Stimulated activated CD8-positive, alpha-beta memory T cell treated with anti-CD3 and anti-CD28 coated beads, Interleukin-15, amount 100 ng/mL, for 1 hour (primary cell): ENCODE data around the gene PLXND1.
"Not testable (repeated sequence)": the region's sequence is repeated elsewhere in the genome, so short reads cannot be mapped to it uniquely, and the experiment has no call there.

ENCODE experiments used
- DNase-seq: peaks from one replicate; pipeline ENCODE4 v3.0.0-alpha.2; 2020; ENCODE audit warnings: low read depth

Gene PLXND1, protein sequence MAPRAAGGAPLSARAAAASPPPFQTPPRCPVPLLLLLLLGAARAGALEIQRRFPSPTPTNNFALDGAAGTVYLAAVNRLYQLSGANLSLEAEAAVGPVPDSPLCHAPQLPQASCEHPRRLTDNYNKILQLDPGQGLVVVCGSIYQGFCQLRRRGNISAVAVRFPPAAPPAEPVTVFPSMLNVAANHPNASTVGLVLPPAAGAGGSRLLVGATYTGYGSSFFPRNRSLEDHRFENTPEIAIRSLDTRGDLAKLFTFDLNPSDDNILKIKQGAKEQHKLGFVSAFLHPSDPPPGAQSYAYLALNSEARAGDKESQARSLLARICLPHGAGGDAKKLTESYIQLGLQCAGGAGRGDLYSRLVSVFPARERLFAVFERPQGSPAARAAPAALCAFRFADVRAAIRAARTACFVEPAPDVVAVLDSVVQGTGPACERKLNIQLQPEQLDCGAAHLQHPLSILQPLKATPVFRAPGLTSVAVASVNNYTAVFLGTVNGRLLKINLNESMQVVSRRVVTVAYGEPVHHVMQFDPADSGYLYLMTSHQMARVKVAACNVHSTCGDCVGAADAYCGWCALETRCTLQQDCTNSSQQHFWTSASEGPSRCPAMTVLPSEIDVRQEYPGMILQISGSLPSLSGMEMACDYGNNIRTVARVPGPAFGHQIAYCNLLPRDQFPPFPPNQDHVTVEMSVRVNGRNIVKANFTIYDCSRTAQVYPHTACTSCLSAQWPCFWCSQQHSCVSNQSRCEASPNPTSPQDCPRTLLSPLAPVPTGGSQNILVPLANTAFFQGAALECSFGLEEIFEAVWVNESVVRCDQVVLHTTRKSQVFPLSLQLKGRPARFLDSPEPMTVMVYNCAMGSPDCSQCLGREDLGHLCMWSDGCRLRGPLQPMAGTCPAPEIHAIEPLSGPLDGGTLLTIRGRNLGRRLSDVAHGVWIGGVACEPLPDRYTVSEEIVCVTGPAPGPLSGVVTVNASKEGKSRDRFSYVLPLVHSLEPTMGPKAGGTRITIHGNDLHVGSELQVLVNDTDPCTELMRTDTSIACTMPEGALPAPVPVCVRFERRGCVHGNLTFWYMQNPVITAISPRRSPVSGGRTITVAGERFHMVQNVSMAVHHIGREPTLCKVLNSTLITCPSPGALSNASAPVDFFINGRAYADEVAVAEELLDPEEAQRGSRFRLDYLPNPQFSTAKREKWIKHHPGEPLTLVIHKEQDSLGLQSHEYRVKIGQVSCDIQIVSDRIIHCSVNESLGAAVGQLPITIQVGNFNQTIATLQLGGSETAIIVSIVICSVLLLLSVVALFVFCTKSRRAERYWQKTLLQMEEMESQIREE (N-terminal part only)

DNA sequence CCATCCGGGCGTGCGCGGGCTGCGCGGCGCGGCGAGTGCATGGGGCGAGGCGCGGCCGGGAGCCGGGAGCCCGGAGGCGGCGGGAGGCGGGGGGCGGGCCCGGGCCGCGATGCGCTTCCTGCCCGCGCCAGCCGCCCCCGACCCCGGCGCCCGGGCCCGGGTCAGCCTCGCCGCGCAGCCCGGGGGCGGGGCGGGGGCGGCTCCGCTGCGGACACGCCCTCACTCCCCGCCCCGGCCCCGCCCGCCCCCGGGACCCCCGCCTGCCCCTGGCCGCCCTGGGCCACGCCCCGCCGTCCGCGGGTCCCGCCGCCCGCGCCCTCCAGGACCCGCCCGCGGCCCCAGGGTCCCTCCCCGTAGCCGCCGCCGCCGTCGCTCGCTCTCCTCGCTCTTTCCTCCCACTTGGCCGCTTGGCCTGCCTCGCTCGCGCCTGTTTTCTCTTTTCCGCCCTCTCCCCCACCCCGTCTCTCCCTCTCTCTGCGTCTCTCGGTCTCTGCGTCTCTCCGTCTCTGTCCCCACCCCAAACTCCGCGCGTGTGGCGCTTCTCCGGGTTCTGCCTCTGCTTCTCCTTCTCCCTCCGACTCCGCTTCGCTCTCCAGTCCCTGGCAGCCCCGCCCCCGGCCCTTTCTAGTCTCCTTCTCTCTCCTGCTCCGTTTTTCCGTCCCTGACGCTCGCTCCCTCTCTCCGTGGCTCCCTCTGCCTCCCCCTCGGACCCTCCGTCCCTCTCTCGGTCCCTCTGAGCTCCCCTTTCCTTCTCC, at the start of gene PLXND1:
PLXND1 (minus strand) TSS at position 41 of the 755 bp plus-strand sequence; CDS start at position 4, 37 bp downstream.
- DNase-seq, result no peak

DNA sequence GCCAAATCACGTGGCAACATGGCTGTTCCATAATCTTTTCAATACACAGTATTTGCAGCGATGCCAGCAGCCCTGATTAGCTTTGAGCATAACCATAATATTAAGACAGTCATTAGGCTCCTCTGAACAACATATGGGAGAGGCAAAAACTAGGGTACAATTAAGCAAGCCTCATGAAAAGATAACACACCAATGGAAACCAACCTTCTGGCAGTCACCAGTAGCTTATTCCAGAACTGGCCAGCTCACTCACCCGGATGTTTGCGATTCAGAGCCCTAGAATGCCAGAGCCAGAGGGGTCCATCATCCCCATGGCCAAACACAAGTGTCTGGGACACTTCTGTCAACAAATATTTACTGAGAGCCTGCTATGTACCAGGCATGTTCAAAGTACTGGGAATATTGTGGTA, 48.8 kb upstream of the PLXND1 start:
- DNase-seq, result no peak

DNA sequence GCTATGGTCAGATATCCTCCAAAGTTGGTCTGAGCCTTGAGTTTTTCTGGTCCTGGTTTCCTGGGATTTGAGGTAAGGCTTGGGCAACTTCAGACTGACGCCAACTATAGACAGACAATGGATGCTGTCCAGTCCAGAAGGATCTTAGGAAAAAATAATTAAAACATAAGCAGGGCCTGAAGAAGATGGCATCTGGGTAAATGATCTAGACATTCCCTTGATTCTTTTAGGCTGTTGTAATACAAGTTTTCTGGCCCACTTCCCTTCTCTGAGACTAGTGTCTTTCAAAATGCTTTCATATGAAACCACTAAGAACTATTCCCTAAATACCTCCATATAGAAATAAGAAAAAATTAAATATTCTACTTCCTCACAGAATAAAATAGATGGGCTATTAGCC, 47.7 kb upstream of the PLXND1 start:
- no peak for DNase-seq

DNA sequence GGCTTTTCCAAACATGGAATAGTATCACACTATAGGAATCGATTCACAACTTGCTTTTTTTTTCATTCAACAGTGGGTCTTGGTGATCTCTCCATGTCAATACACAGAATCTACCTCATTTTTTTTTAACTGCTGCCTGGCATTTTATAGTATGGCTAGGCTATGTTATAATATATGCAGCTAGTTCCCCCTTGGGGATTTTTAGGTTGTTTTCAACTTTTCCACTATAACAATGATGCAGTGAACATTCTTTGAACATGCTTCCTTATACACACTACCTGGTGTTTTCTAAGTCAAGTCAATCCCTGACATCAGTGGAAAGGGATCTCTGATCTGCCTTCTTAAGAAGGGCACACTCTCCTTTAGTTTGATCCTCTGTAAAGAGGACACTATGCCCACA, 46.5 kb upstream of the PLXND1 start:
- no peak for DNase-seq

DNA sequence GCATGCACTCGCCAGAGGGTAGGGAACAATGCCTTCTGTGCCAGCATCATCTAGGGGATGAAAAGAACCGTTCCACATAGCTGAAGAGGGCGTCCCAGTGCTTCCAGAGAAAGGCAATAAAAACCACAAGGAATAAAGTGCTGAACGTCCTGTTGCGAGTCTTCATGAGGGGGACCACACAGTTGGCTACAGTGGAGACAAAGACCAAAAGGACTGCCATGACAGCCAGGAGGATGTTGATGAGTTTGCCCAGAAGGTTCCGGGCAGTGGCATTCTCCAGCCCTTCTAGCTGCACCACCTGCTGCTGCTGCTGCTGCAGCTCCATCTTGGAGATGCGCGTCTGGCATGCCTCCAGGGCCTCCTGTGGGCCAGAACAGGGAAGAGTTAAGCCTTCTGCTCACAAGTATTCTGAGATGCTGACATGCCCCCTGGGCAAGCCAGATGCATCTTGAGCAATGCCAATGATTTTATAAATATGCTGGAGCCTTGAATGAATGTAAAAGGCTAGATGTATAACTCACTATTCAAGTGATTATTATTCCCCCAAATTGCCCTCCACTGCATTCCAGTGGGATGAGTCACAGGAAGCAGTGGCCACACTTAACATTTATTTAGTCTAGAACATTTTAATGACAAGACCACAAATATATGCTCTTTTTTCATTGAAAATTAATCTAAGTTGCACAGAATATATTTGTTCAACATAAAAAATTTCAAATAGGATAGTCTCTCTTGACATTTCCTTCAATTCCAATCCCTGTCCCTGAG, 45.1 kb upstream of the PLXND1 start:
- no peak for DNase-seq

DNA sequence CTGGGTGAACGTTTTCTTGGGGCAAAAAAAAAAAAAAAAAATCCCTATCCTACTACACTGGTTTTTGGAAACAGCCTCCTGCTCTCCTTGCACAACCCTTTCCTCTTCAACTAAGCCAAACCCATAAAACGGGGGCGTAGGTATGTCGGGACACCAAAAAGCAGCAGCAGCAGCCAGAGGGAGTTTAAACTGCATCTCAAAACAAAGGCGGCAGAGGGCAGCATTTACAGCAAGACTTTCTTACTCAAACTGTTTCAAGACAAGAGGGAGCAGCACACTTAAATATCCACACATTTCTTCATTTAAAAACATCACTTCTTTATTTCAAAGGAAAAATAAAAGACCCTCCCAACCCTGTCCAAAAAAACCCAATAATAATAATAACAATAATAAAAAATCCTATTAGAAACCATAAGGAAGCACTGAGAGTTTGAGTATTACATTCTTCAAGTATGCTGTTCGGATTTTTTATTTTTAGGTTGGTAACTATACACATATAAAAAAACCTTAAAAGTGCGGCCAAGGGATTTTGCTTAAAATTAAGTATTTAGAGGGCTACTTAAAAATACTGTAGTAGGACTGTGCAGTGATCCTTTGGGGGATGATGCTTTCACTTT, 43.9 kb upstream of the PLXND1 start:
- no peak for DNase-seq

DNA sequence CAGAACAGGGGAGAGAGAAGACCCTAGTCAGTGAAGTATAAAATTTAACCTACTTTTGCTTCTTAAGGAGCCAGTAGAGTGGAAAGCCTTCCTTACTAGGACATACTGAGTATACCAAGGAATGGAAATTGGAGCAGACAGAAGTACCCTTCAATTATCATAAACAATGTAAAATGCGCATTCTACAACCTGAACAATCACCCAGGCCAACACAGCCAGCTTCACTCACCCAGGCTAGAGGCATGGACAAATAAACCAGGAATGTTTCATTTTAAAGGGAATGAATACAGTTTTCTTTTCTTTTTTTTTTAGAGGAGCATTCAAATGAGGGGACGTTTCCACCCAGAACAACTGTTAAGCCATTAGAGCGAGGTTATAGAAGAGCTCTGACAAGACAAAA, 41.9 kb upstream of the PLXND1 start:
- DNase-seq, result no peak

DNA sequence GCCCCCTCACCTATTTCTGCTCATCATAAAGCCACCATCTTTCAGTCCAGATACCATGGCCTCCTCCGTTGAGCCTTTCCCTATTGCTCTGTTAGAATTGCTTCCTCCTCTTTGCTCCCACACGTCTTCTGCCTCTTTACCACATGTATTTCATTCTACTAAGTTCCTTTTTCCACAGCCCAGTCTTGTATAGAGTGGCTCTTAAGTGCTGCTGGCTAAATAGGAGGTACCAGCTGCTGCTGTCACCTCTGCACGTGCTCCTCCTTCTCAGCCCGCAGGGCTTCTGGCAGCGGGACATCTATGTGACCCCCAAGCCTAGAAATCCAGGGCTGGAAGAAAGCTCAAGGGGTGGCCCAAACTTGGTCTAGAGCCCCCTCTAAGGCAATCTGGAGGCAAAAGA, 38.8 kb upstream of the PLXND1 start:
- no peak for DNase-seq

DNA sequence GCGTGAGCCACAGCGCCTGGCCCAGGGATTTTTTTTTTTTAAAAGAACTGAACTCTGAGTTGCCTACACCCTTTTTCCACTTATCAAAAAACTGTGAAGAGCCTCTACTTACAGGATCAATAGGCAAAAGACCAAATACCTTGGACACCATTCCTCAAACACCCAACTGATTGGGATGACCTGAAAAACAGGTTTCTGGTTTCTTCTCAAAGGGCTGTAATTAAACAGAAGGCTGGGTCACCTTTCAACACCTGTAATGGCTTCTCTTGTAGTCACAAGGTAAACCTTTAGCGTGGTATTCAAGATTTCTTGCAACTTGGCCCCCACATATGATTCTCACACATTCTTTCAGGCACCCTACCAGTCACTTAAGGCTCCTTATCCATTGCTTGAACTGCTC, 38.4 kb upstream of the PLXND1 start:
- no peak for DNase-seq

DNA sequence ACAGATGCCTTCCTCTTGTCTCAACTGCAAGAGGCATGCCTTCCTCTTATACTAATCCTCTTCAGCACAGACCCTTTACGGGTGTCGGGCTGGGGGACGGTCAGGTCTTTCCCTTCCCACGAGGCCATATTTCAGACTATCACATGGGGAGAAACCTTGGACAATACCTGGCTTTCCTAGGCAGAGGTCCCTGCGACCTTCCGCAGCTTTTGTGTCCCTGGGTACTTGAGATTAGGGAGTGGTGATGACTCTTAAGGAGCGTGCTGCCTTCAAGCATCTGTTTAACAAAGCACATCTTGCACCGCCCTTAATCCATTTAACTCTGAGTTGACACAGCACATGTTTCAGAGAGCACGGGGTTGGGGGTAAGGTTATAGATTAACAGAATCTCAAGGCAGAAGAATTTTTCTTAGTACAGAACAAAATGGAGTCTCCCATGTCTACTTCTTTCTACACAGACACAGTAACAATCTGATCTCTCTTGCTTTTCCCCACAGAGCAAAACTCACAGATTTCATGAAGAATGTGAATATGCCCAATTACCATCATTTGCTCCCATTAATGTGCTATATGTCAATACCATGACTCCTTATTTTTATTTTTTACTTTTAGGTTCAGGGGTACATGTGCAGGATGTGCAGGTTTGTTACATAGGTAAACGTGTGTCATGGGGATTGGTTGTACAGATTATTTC, 35.2 kb upstream of the PLXND1 start:
- DNase-seq, result not testable (repeated sequence)

DNA sequence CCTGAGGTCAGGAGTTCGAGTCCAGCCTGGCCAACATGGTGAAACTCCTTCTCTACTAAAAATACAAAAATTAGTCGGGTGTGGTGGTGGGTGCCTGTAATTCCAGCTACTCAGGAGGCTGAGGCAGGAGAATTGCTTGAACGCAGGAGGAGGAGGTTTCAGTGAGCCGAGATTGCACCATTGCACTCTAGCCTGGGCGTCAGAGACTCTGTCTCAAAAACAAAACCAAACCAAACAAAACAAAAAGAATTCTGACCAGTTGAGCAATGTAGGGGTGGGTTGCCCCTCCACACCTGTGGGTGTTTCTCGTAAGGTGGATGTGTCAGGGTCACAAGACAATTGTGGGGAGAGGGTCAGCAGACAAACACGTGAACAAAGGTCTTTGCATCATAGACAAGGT, 34.5 kb upstream of the PLXND1 start:
- DNase-seq, result not testable (repeated sequence)

DNA sequence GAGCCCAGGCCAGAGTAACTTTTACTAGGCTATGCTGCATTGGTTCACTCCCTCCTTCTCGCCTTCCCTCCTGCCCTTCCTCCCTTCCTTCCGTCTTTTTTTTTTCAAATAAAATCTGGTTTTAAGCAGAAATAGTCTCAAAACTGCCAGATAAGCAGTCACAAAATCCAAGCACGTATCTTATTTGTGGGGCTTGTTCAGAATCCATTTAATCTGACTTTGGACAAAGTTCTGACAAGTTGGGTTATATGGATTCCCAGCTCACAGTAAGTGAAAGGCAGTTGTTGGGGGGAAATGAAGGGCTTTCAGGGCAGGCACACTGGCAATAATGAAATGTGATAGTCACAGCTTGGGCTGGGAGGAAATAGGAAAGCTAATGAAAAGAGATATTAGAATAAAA, 32.0 kb upstream of the PLXND1 start:
- no peak for DNase-seq

DNA sequence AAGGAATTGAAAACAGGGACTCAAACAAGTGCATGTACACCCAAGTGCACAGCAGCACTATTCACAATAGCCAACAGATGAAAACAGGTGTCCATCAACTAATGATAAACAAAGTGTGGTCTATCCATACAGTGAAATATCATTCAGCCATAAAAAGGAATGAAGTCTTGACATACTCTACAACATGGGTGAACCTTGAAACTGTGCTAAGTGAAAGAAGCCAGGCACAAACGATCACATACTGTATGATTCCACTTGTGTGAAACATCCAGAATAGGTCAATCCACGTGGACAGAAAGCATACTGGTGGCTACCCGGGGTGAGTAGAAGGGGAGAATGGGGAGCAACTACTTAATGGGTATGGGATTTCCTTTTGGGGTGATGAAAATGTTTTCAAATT, 29.6 kb upstream of the PLXND1 start:
- no peak for DNase-seq

DNA sequence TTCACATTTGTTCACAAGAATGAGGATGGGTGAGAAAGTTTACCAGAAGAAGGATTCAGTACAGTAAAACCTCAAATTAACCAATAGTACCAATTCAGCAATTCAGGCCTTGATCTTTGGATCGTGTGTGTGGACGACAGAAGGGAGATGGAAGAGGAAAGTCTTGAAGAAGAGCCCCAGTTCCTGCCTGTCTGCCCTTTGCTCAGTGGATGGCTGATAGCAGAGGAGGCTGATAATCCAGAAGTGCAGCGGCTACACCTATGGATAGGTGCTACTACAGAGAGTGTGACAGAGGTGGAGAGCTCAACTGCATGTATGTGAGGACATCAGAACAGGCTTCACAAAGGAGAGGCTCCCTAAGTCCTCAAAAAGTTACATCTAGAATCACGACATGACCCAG, 29.2 kb upstream of the PLXND1 start:
- DNase-seq, result no peak

DNA sequence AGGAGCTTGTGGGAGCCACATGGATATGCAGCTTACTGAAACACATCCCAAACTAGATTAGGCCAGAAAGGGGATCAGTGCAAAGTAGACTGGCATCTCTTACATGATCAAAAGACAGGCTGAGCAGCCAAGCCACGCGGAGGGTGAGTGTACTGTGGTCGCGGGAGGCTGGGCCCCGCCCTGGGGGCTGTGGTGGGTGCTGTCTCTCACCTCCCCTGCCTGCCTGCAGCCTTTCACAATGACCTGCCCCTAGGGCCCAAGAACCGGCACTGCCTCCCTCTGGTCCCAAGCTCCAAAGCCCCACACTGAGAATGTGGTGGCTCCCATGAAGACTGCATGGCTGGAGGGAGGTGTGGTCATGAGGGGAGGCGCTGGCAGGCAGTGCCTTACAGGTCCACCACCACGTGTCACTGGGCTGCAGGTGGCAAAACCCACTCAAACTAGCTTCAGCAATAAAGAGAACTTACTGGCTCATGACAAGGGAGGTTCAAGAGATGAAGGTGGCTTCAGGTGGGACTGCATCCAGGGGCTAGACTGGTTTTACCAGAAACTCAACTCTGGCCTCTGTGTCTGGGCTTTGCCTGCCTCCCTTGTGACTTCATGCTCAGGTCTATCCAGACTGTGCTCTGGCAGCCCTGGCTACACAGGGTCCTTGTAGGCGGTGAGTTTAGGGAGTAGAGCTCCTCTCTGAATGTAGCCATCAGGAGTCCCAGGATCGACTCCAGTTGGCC, 27.4 kb upstream of the PLXND1 start:
- DNase-seq, result no peak

DNA sequence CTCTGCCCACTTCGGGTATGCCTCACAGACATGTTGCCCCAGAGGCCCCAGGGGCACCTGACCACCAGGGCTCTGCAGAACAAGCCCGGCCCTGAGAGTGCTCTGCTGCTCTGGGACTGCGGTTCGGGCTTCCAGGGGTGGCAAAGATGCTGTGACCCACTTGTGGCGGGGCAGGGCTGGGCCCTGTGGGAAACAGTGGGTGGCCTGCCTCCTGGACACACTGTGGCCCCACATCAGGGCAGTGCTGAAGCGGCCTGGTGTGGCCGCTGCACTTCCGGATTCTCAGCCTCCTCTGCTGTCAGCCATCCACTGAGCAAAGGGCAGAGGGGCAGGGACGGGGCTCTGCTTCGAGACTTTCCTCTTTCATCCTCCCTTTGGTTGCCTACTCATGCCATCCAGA, 26.5 kb upstream of the PLXND1 start:
- no peak for DNase-seq

DNA sequence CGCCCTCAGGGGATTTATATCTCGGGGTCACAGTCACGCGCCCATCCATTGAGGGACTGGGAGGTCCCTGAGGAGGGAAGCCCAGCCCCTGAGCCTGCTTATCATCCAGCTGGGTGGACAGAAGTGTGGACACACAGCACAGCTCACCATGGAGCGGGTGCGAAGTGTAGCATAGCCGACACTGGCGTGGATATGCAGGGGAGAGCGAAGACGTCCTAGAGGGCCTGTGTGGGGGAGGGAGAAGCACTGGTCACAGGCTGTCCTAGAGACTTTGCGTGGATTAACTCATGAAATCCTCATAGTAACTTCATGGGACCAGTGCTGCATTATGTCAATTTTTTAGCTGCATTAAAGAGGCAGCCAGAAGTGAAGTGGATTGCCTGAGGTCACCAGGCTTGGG, 26.1 kb upstream of the PLXND1 start:
- DNase-seq, result no peak

DNA sequence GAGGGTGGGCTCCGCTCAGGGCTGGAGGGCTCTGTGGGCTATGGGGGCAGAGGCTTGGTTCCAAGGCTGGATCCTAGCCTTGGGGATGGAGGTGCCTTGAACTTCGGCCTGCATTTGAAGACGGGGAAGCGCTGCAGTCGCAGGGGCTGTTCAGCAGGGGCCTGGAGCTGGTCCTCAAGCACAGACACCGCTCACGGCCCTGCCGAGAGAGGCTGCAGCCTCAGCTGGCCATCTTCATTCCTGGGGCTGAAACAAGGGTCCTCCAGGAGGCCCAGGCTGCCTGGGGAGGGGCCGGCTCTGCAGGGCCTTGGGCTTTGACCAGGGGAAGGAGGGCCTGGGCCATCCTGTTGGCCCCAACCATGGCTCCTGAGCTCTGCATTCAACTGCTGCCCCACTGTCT, 25.6 kb upstream of the PLXND1 start:
- no peak for DNase-seq

DNA sequence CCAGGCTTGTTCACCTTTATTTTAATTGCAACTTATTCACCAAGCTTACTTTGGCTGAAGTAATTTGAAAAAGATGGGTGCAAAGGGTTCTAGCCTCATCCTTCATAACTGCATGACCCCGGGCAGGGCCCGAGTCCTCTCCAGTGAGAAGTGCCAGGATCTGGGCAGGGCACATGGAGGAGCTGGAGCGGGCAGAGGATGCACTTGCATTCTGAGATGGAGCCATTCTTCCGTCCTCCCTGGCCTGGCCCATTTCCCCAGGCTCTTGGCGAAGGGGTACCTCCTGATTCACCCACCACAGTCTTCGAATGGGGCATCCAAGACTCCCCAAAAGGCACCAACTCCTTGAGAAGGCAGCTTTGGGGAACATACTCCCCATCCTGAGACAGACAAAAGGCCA, 22.5 kb upstream of the PLXND1 start:
- no peak for DNase-seq
